K562 (cell line): Measurements from ENCODE around the gene AIFM1.

Experiments
- CEBPG ChIP-seq, 3 experiments: fragments of 200-800 bp in 1 of 3; sonication (Bioruptor generic) in 1 of 3; sonication (generic) in 1 of 3; formaldehyde crosslinking in 1 of 3; IDR thresholded peaks in 2 of 3; conservative IDR thresholded peaks in 1 of 3; 2 replicates each; pipeline versions ENCODE4 v1.6.1 to v1.8.0; 2016 to 2022; ENCODE audit warnings: missing compliant biosample characterization in 2 of 3, missing genetic modification characterization in 2 of 3, mild to moderate bottlenecking in 1 of 3, missing genetic modification reagents in 1 of 3
- CTCF ChIP-seq, 3 experiments: IDR thresholded peaks in 2 of 3; conservative IDR thresholded peaks in 1 of 3; 2 replicates each; pipeline ENCODE4 v1.5.1; 2011 to 2012; ENCODE audit warnings: low read length in 3 of 3, mild to moderate bottlenecking in 3 of 3, control low read depth in 2 of 3, improper control_type of control experiment in 1 of 3, inconsistent platforms in 1 of 3, low read depth in 1 of 3, mixed read lengths in 1 of 3, moderate library complexity in 1 of 3; ENCODE audit not compliant: insufficient read depth in 2 of 3
- E2F8 ChIP-seq: fragments of 450-650 bp; IDR thresholded peaks from 2 replicates; pipeline ENCODE4 v1.7.1; 2018; ENCODE audit warnings: mild to moderate bottlenecking, low read depth; ENCODE audit not compliant: partially characterized antibody
- GABPB2 ChIP-seq: fragments of 250-450 bp; sonication (Bioruptor Pico); conservative IDR thresholded peaks from 2 replicates; pipeline ENCODE4 v1.5.1; 2021; ENCODE audit warnings: mild to moderate bottlenecking
- JUNB ChIP-seq: fragments of 450-650 bp; formaldehyde crosslinking; conservative IDR thresholded peaks from 2 replicates; pipeline ENCODE4 v1.4.0; 2020; ENCODE audit warnings: mild to moderate bottlenecking
- KHSRP ChIP-seq: fragments of 450-650 bp; IDR thresholded peaks from 2 replicates; pipeline ENCODE4 v1.6.1; 2017
- MTA3 ChIP-seq: fragments of 450-650 bp; formaldehyde crosslinking; IDR thresholded peaks from 2 replicates; pipeline ENCODE4 v1.6.1; 2017; ENCODE audit warnings: mild to moderate bottlenecking, borderline replicate concordance
- SP1 ChIP-seq: sonication (generic); formaldehyde crosslinking; IDR thresholded peaks from 2 replicates; pipeline ENCODE4 v1.8.1; 2022; ENCODE audit warnings: mild to moderate bottlenecking, missing genetic modification reagents
- SRSF7 ChIP-seq: fragments of 200-400 bp; formaldehyde crosslinking; optimal IDR thresholded peaks from 2 replicates; pipeline ENCODE3; 2017; ENCODE audit warnings: mild to moderate bottlenecking, low read depth, low read length
- TEAD4 ChIP-seq, 2 experiments: sonication (generic) in 1 of 2; formaldehyde crosslinking in 1 of 2; IDR thresholded peaks; 2 replicates each; pipeline versions ENCODE4 v1.6.1 to v1.8.0; 2012 to 2022; ENCODE audit warnings: borderline replicate concordance in 1 of 2, inconsistent platforms in 1 of 2, low read length in 1 of 2, mild to moderate bottlenecking in 1 of 2, missing genetic modification reagents in 1 of 2
- ZNF232 ChIP-seq: sonication (generic); formaldehyde crosslinking; IDR thresholded peaks from 2 replicates; pipeline ENCODE4 v1.8.0; 2022; ENCODE audit warnings: mild to moderate bottlenecking, missing genetic modification reagents
- ZNF551 ChIP-seq: fragments of 250-450 bp; sonication (Bioruptor Pico); IDR thresholded peaks from 2 replicates; pipeline ENCODE4 v1.5.0; 2021; ENCODE audit warnings: mild to moderate bottlenecking, moderate library complexity

- TF ChIP-seq MTA3 (no peak), KHSRP (no peak), TEAD4 (IDR thresholded peaks at IDR 0.05; ENCODE audit: low read length) (no peak), TEAD4 (CRISPR knock-in tag; IDR thresholded peaks at IDR 0.05; ENCODE audit: borderline replicate concordance) (no peak), CEBPG (CRISPR knock-in tag; IDR thresholded peaks at IDR 0.05) (no peak), CEBPG (tag; conservative IDR thresholded peaks at IDR 0.05 in 1 of 2, IDR thresholded peaks at IDR 0.05 in 1 of 2) (no peak), CTCF (IDR thresholded peaks at IDR 0.05 in 2 of 3, conservative IDR thresholded peaks at IDR 0.05 in 1 of 3; ENCODE audit: insufficient read depth in 2 of 3, low read depth in 1 of 3, low read length in 3 of 3) (no peak), GABPB2 (CRISPR knock-in tag) (no peak), SP1 (CRISPR knock-in tag) (no peak), ZNF232 (CRISPR knock-in tag) (no peak), SRSF7 (no peak), ZNF551 (CRISPR knock-in tag) (no peak), E2F8 (no peak), JUNB (CRISPR knock-in tag) (no peak)
Measured at GRCh38 chrX:130166503-130166777, 799 bp upstream of the AIFM1 start.
